LNCaP clone FGC (cell line): ENCODE data around the gene SSBP4.

Experiments
- DNase-seq: peaks from one replicate; pipeline ENCODE4 v3.0.0-alpha.2; 2011; ENCODE audit warnings: low read depth
- H3K4me3 ChIP-seq: 2 replicates; pipeline ENCODE4 v1.5.1; 2011; ENCODE audit warnings: mild to moderate bottlenecking, low read depth, low read length, control low read depth
- CTCF ChIP-seq: IDR thresholded peaks from 2 replicates; pipeline ENCODE4 v1.5.1; 2012; ENCODE audit warnings: mild to moderate bottlenecking; ENCODE audit not compliant: control insufficient read depth, insufficient read depth; ENCODE audit errors: extremely low read depth

The SSBP4 gene

GRCh38 chr19:18477974-18478373, 58.8 kb downstream of the SSBP4 start:
- no peak for TF ChIP-seq CTCF
- DNase-seq: no peak
- no peak overlapping the region for H3K4me3 ChIP-seq

- H3K4me3 ChIP-seq: no peak overlapping the region
- DNase-seq: no peak
- TF ChIP-seq CTCF: no peak
These were observed 59.5 kb downstream of the SSBP4 start for GRCh38 chr19:18478545-18479311.

GRCh38 chr19:18480006-18480691, 61.0 kb downstream of the SSBP4 start:
- DNase-seq: no peak
- no peak overlapping the region for H3K4me3 ChIP-seq
- TF ChIP-seq CTCF: no peak

GRCh38 chr19:18481505-18482222, 62.5 kb downstream of the SSBP4 start:
- H3K4me3 ChIP-seq: no peak overlapping the region
- TF ChIP-seq CTCF: no peak
- no peak for DNase-seq

GRCh38 chr19:18483119-18483890, 64.1 kb downstream of the SSBP4 start:
- TF ChIP-seq CTCF: no peak
- DNase-seq: no peak
- H3K4me3 ChIP-seq: no peak overlapping the region
